Sigmoid colon (tissue), 4 donors: ENCODE results near the gene DYNAP.

Source experiments
- CTCF ChIP-seq, 4 experiments: fragments of 450-650 bp in 3 of 4; fragments of 200-600 bp in 1 of 4; IDR thresholded peaks; one replicate each; pipeline ENCODE4 v1.5.1; 2016 to 2019; ENCODE audit warnings: antibody characterized with exemption in 4 of 4, mild to moderate bottlenecking in 3 of 4, moderate library complexity in 2 of 4
- EP300 ChIP-seq, 4 donors: sonication (generic); formaldehyde crosslinking; IDR thresholded peaks; one replicate each; pipeline ENCODE4 v1.6.1; 2017; ENCODE audit warnings: antibody characterized with exemption in 4 of 4
- POLR2A ChIP-seq, 2 donors: fragments of 450-650 bp; IDR thresholded peaks; one replicate each; pipeline ENCODE4 v1.6.1; 2016; ENCODE audit warnings: antibody characterized with exemption in 2 of 2, mild to moderate bottlenecking in 2 of 2, moderate library complexity in 2 of 2
- POLR2AphosphoS5 ChIP-seq, 4 donors: sonication (generic); formaldehyde crosslinking; IDR thresholded peaks; one replicate each; pipeline ENCODE4 v1.6.1; 2017; ENCODE audit warnings: antibody characterized with exemption in 4 of 4

GRCh38 chr18:54580202-54580729 is 10.8 kb upstream of the DYNAP start:
- TF ChIP-seq CTCF (IDR thresholded peaks at IDR 0.05): no peak
- no peak for TF ChIP-seq EP300 (IDR thresholded peaks at IDR 0.05)
- no peak for TF ChIP-seq POLR2A (IDR thresholded peaks at IDR 0.05)
- TF ChIP-seq POLR2AphosphoS5 (IDR thresholded peaks at IDR 0.05): no peak
